CD4-positive, alpha-beta T cell (primary cell): Measurements from ENCODE around the gene PRTN3. TPM values are rescaled to one million over a fixed set of nuclear protein-coding genes. Genes with fewer than 3 reads are reported as not detected.
"Not testable (repeated sequence)": the region's sequence is repeated elsewhere in the genome, so short reads cannot be mapped to it uniquely, and the experiment has no call there.

Experiments used
- ATAC-seq: fragments of 200-7000 bp; cut with Tn5 transposase; one replicate; pipeline ENCODE4 v1.10.0; 2022; ENCODE audit warnings: mild to moderate bottlenecking; ENCODE audit not compliant: poor library complexity
- CTCF ChIA-PET: fragments of 350-600 bp; sonication (Branson Sonifier 250); formaldehyde crosslinking; loops from one replicate; lab custom pipeline; 2021; ENCODE audit warnings: antibody characterized with exemption, inconsistent platforms; lab: Charles Lee
- POLR2A ChIA-PET: fragments of 350-600 bp; sonication (Branson Sonifier 250); formaldehyde crosslinking; loops from one replicate; lab custom pipeline; 2021; ENCODE audit warnings: antibody characterized with exemption, inconsistent platforms; lab: Charles Lee
- DNase-seq, 14 experiments: peaks; one replicate each; pipeline ENCODE4 v3.0.0-alpha.2; 2013 to 2020; ENCODE audit warnings: mixed read lengths in 2 of 14
- H3K27ac ChIP-seq, 2 donors: one replicate each; pipeline versions ENCODE4 v1.5.1 to v1.7.0; 2013; ENCODE audit warnings: low read length in 2 of 2, low read depth in 1 of 2, mild to moderate bottlenecking in 1 of 2
- H3K27me3 ChIP-seq, 2 experiments: 1 replicate in 1 of 2; 2 replicates in 1 of 2; pipeline versions ENCODE4 v1.6.1 to v1.7.0; 2013; ENCODE audit warnings: low read length in 2 of 2, control low read depth in 1 of 2, mild to moderate bottlenecking in 1 of 2, moderate library complexity in 1 of 2; ENCODE audit not compliant: insufficient read depth in 2 of 2, control insufficient read depth in 1 of 2
- H3K36me3 ChIP-seq: one replicate; pipeline ENCODE4 v1.6.1; 2013; ENCODE audit warnings: low read length, control low read depth; ENCODE audit not compliant: insufficient read depth
- H3K4me1 ChIP-seq: one replicate; pipeline ENCODE4 v1.6.1; 2013; ENCODE audit warnings: low read length, control low read depth; ENCODE audit not compliant: insufficient read depth
- H3K4me3 ChIP-seq: one replicate; pipeline ENCODE4 v1.5.1; 2013; ENCODE audit warnings: mild to moderate bottlenecking, low read length, moderate library complexity
- H3K9me3 ChIP-seq, 2 experiments: 1 replicate in 1 of 2; 2 replicates in 1 of 2; pipeline versions ENCODE4 v1.6.1 to v1.7.0; 2013; ENCODE audit warnings: low read length in 2 of 2, mild to moderate bottlenecking in 2 of 2, control low read depth in 1 of 2, moderate library complexity in 1 of 2; ENCODE audit not compliant: control insufficient read depth in 1 of 2, insufficient read depth in 1 of 2
- H3K27ac Mint-ChIP-seq: one replicate; pipeline ENCODE4 v1.8.0; 2020; ENCODE audit warnings: mixed read lengths
- H3K27me3 Mint-ChIP-seq: one replicate; pipeline ENCODE4 v1.8.0; 2021; ENCODE audit warnings: mixed read lengths
- H3K36me3 Mint-ChIP-seq: one replicate; pipeline ENCODE4 v1.8.0; 2021; ENCODE audit warnings: low read depth, mixed read lengths
- H3K4me1 Mint-ChIP-seq: one replicate; pipeline ENCODE4 v1.8.0; 2021; ENCODE audit warnings: low read depth, mixed read lengths
- H3K4me3 Mint-ChIP-seq: one replicate; pipeline ENCODE4 v1.8.0; 2020; ENCODE audit warnings: mild to moderate bottlenecking, mixed read lengths
- H3K9me3 Mint-ChIP-seq: one replicate; pipeline ENCODE4 v1.8.0; 2020; ENCODE audit warnings: mixed read lengths
- CTCF ChIP-seq: fragments of 200-600 bp; IDR thresholded peaks from one replicate; pipeline ENCODE4 v1.8.0; 2022; ENCODE audit warnings: antibody characterized with exemption, mild to moderate bottlenecking
- intact Hi-C, 2 experiments: fragments of 100-400 bp; cut with DNase I in 1 of 2; cut with micrococcal nuclease in 1 of 2; formaldehyde crosslinking; loops; one replicate each; pipeline versions ENCODE4 v1.15.1 to v1.9.0; 2023 to 2025; cut with DNase I, micrococcal nuclease
- total RNA-seq, 174 experiments: library from RNA in 2 of 174; stranded (reverse) in 2 of 174; gene quantifications; one replicate each; pipeline ENCODE4 v1.2.3 and lab custom pipeline; 2021 to 2026

PRTN3 gene
- total RNA-seq, 2 experiments from 2014 or later = not detected

- TF ChIP-seq CTCF = no peak
- ATAC-seq (peak; percentile 19), DNase-seq (peak in 1 of 14 experiments; percentile 46)
- Mint-ChIP-seq H3K27ac (peak overlapping the region; percentile 64), H3K4me3 (no peak overlapping the region), H3K4me1 (no peaks in the 10 kb centered on the region), H3K27me3 (no peaks in the 10 kb centered on the region), H3K36me3 (peaks cover 39% of the 10 kb centered on the region), H3K9me3 (no peaks in the 10 kb centered on the region)
- Histone ChIP-seq H3K4me3 (no peak overlapping the region), H3K36me3 (peaks cover 21% of the 10 kb centered on the region), H3K9me3 (peaks cover 0 to 11% of the 10 kb centered on the region in 2 experiments), H3K27me3 (no peaks in the 10 kb centered on the region), H3K4me1 (no peaks in the 10 kb centered on the region), H3K27ac (no peak overlapping the region)
- ChIA-PET POLR2A (interaction anchor here (0.5 kb wide), 1 partner anchor 1474 kb away, joined by 3 read pairs; no protein-coding TSS in a partner anchor), CTCF (no interaction called here)
- intact Hi-C loops = no loop called here
Observed at GRCh38 chr19:815079-815774, 25.6 kb upstream of the PRTN3 start.

- intact Hi-C loops = no loop called here
Observed at GRCh38 chr19:815775-816499, 24.9 kb upstream of the PRTN3 start.

GRCh38 chr19:816500-816857 is 24.3 kb upstream of the PRTN3 start:
- no peak for ATAC-seq
- Mint-ChIP-seq H3K4me3 (no peak overlapping the region), H3K9me3 (no peaks in the 10 kb centered on the region), H3K27me3 (no peaks in the 10 kb centered on the region), H3K36me3 (peaks cover 29% of the 10 kb centered on the region), H3K27ac (peak overlapping the region; percentile 64), H3K4me1 (no peaks in the 10 kb centered on the region)
- POLR2A ChIA-PET = no interaction called here
- H3K27ac ChIP-seq = no peak overlapping the region
- intact Hi-C loops = no loop called here
- H3K27me3 ChIP-seq = no peaks in the 10 kb centered on the region
- peaks cover 0 to 7% of the 10 kb centered on the region in 2 experiments for H3K9me3 ChIP-seq
- no peak for TF ChIP-seq CTCF
- DNase-seq = no peak
- no peak overlapping the region for H3K4me3 ChIP-seq
- CTCF ChIA-PET = no interaction called here
- H3K36me3 ChIP-seq = peaks cover 8% of the 10 kb centered on the region
- H3K4me1 ChIP-seq = no peaks in the 10 kb centered on the region

More at GRCh38 chr19:815775-816499, 24.9 kb upstream of the PRTN3 start:
- no peaks in the 10 kb centered on the region for H3K27me3 ChIP-seq
- ChIA-PET POLR2A (interaction anchor here (0.5 kb wide), 1 partner anchor 1473 kb away, joined by 3 read pairs; no protein-coding TSS in a partner anchor), CTCF (no interaction called here)
- H3K4me1 ChIP-seq = no peaks in the 10 kb centered on the region
- peaks cover 14% of the 10 kb centered on the region for H3K36me3 ChIP-seq
- H3K27ac Mint-ChIP-seq = peak overlapping the region; percentile 64
- no peak overlapping the region for H3K27ac ChIP-seq
- TF ChIP-seq CTCF = no peak
- H3K4me1 Mint-ChIP-seq = no peaks in the 10 kb centered on the region
- no peak for DNase-seq
- no peak overlapping the region for H3K4me3 ChIP-seq
- peak overlapping the region; percentile 51 for H3K4me3 Mint-ChIP-seq
- H3K9me3 ChIP-seq = peaks cover 0 to 7% of the 10 kb centered on the region in 2 experiments
- no peaks in the 10 kb centered on the region for H3K27me3 Mint-ChIP-seq
- no peaks in the 10 kb centered on the region for H3K9me3 Mint-ChIP-seq
- H3K36me3 Mint-ChIP-seq = peaks cover 34% of the 10 kb centered on the region
- ATAC-seq = peak; percentile 13

GRCh38 chr19:820212-820611 is 20.6 kb upstream of the PRTN3 start:
- peaks cover 10 to 11% of the 10 kb centered on the region in 2 experiments for H3K27me3 ChIP-seq
- H3K36me3 Mint-ChIP-seq = peaks cover 15% of the 10 kb centered on the region
- H3K27ac Mint-ChIP-seq, intact Hi-C loops, POLR2A ChIA-PET, H3K36me3 ChIP-seq, DNase-seq, H3K4me3 Mint-ChIP-seq, H3K9me3 ChIP-seq, ATAC-seq, H3K4me1 Mint-ChIP-seq, CTCF ChIA-PET, H3K4me1 ChIP-seq, H3K9me3 Mint-ChIP-seq, H3K27ac ChIP-seq, H3K4me3 ChIP-seq: not testable (repeated sequence)
- H3K27me3 Mint-ChIP-seq = peaks cover 16% of the 10 kb centered on the region
